ENCODE measurements around the gene ATP4A. TPM values are rescaled to one million over a fixed set of nuclear protein-coding genes. Genes with fewer than 3 reads are reported as not detected.
A peak's percentile ranks its signal among the peaks of the same experiment; 100 is the strongest.

Gene ATP4A
- total RNA-seq, 2 experiments from 2014 or later: not detected

GRCh38 chr19:35565016-35565856 lies 1.8 kb upstream of the ATP4A start:
- H3K4me1 Mint-ChIP-seq: no peaks in the 10 kb centered on the region
- no peaks in the 10 kb centered on the region for H3K9me3 Mint-ChIP-seq (ENCODE audit: low read depth)
- ChIA-PET CTCF (interaction anchor here (1.0 kb wide), 1 partner anchor 9 kb away, joined by 4 read pairs; no protein-coding TSS in a partner anchor), POLR2A (no interaction called here)
- no peak overlapping the region for H3K4me3 Mint-ChIP-seq
- intact Hi-C loops (cut with DNase I, micrococcal nuclease): no loop called here
- no peak for DNase-seq
- peaks cover 39% of the 10 kb centered on the region for H3K27me3 Mint-ChIP-seq
- H3K36me3 Mint-ChIP-seq (ENCODE audit: low read depth): no peaks in the 10 kb centered on the region
- no peak for ATAC-seq
- H3K27ac Mint-ChIP-seq: no peak overlapping the region

- ChIA-PET CTCF (interaction anchor here (0.5 to 1.2 kb wide), 2 partner anchors 19 to 27 kb away, joined by 3 read pairs; no protein-coding TSS in a partner anchor), POLR2A (no interaction called here)
- H3K27me3 Mint-ChIP-seq: peaks cover 48% of the 10 kb centered on the region
- intact Hi-C loops (cut with DNase I, micrococcal nuclease): no loop called here
- ATAC-seq (no peak), DNase-seq (no peak)
- H3K4me1 Mint-ChIP-seq: peaks cover 5% of the 10 kb centered on the region
- no peaks in the 10 kb centered on the region for H3K9me3 Mint-ChIP-seq (ENCODE audit: low read depth)
- H3K27ac Mint-ChIP-seq: no peak overlapping the region
- no peak overlapping the region for H3K4me3 Mint-ChIP-seq
- no peaks in the 10 kb centered on the region for H3K36me3 Mint-ChIP-seq (ENCODE audit: low read depth)
Measured at GRCh38 chr19:35562776-35563175, 682 bp downstream of the ATP4A start.

GRCh38 chr19:35562336-35562735 lies 1.1 kb downstream of the ATP4A start:
- H3K36me3 Mint-ChIP-seq (ENCODE audit: low read depth): no peaks in the 10 kb centered on the region
- peaks cover 5% of the 10 kb centered on the region for H3K4me1 Mint-ChIP-seq
- H3K27ac Mint-ChIP-seq: no peak overlapping the region
- POLR2A ChIA-PET: no interaction called here
- H3K4me3 Mint-ChIP-seq: no peak overlapping the region
- DNase-seq (no peak), ATAC-seq (no peak)
- intact Hi-C loops (cut with DNase I, micrococcal nuclease): no loop called here
- CTCF ChIA-PET: interaction anchor here (1.2 kb wide), 1 partner anchor 20 kb away, joined by 3 read pairs; no protein-coding TSS in a partner anchor
- H3K27me3 Mint-ChIP-seq: peaks cover 49% of the 10 kb centered on the region
- H3K9me3 Mint-ChIP-seq (ENCODE audit: low read depth): no peaks in the 10 kb centered on the region

GRCh38 chr19:35561436-35561835 lies 2.0 kb downstream of the ATP4A start:
- Mint-ChIP-seq H3K27me3 (peaks cover 48% of the 10 kb centered on the region), H3K4me1 (peaks cover 8% of the 10 kb centered on the region), H3K36me3 (ENCODE audit: low read depth) (no peaks in the 10 kb centered on the region), H3K9me3 (ENCODE audit: low read depth) (no peaks in the 10 kb centered on the region), H3K4me3 (no peak overlapping the region), H3K27ac (no peak overlapping the region)
- ChIA-PET POLR2A (no interaction called here), CTCF (interaction anchor here (0.6 kb wide), 1 partner anchor 40 kb away, joined by 4 read pairs; no protein-coding TSS in a partner anchor)
- intact Hi-C loops (cut with DNase I, micrococcal nuclease): no loop called here
- ATAC-seq (no peak), DNase-seq (no peak)

GRCh38 chr19:35560677-35561076 lies 2.8 kb downstream of the ATP4A start:
- no peak for ATAC-seq
- peaks cover 8% of the 10 kb centered on the region for H3K4me1 Mint-ChIP-seq
- intact Hi-C loops (cut with DNase I, micrococcal nuclease): no loop called here

GRCh38 chr19:35560271-35560670 lies 3.2 kb downstream of the ATP4A start:
- H3K27me3 Mint-ChIP-seq: peaks cover 45% of the 10 kb centered on the region
- peaks cover 8% of the 10 kb centered on the region for H3K4me1 Mint-ChIP-seq

More at GRCh38 chr19:35560677-35561076, 2.8 kb downstream of the ATP4A start:
- no peak for DNase-seq
- Mint-ChIP-seq H3K4me3 (no peak overlapping the region), H3K27ac (no peak overlapping the region), H3K9me3 (ENCODE audit: low read depth) (no peaks in the 10 kb centered on the region), H3K27me3 (peaks cover 48% of the 10 kb centered on the region), H3K36me3 (ENCODE audit: low read depth) (no peaks in the 10 kb centered on the region)
- POLR2A ChIA-PET: no interaction called here
- CTCF ChIA-PET: interaction anchor here (0.6 to 0.7 kb wide), 3 partner anchors 41 to 91 kb away, joined by 3 to 4 read pairs (median 4); no protein-coding TSS in a partner anchor

GRCh38 chr19:35559781-35560180 lies 3.7 kb downstream of the ATP4A start:
- ChIA-PET POLR2A (no interaction called here), CTCF (interaction anchor here (3.0 kb wide), 1 partner anchor 11 kb away, joined by 18 read pairs; no protein-coding TSS in a partner anchor)
- ATAC-seq (no peak), DNase-seq (no peak)
- Mint-ChIP-seq H3K27ac (no peak overlapping the region), H3K4me3 (no peak overlapping the region), H3K9me3 (ENCODE audit: low read depth) (no peaks in the 10 kb centered on the region), H3K4me1 (peaks cover 8% of the 10 kb centered on the region), H3K36me3 (ENCODE audit: low read depth) (no peaks in the 10 kb centered on the region), H3K27me3 (peaks cover 44% of the 10 kb centered on the region)
- intact Hi-C loops (cut with DNase I, micrococcal nuclease): no loop called here

More at GRCh38 chr19:35560271-35560670, 3.2 kb downstream of the ATP4A start:
- DNase-seq (no peak), ATAC-seq (no peak)
- POLR2A ChIA-PET: no interaction called here
- Mint-ChIP-seq H3K4me3 (no peak overlapping the region), H3K9me3 (ENCODE audit: low read depth) (no peaks in the 10 kb centered on the region), H3K36me3 (ENCODE audit: low read depth) (no peaks in the 10 kb centered on the region), H3K27ac (no peak overlapping the region)
- CTCF ChIA-PET: interaction anchor here (0.7 to 3.0 kb wide), 2 partner anchors 11 to 91 kb away, joined by 3 to 18 read pairs; no protein-coding TSS in a partner anchor
- intact Hi-C loops (cut with DNase I, micrococcal nuclease): no loop called here

GRCh38 chr19:35559281-35559659 lies 4.2 kb downstream of the ATP4A start:
- ChIA-PET POLR2A (no interaction called here), CTCF (interaction anchor here (3.0 kb wide), 1 partner anchor 10 kb away, joined by 18 read pairs; no protein-coding TSS in a partner anchor)
- Mint-ChIP-seq H3K27ac (no peak overlapping the region), H3K27me3 (peaks cover 44% of the 10 kb centered on the region), H3K4me3 (no peak overlapping the region), H3K36me3 (ENCODE audit: low read depth) (no peaks in the 10 kb centered on the region), H3K9me3 (ENCODE audit: low read depth) (no peaks in the 10 kb centered on the region), H3K4me1 (peaks cover 8% of the 10 kb centered on the region)
- no peak for DNase-seq
- no peak for ATAC-seq
- intact Hi-C loops (cut with DNase I, micrococcal nuclease): no loop called here

GRCh38 chr19:35558400-35559280 lies 4.8 kb downstream of the ATP4A start:
- no peak overlapping the region for H3K27ac Mint-ChIP-seq
- no peaks in the 10 kb centered on the region for H3K36me3 Mint-ChIP-seq (ENCODE audit: low read depth)
- ChIA-PET CTCF (interaction anchor here (0.8 to 3.0 kb wide), 2 partner anchors 10 to 48 kb away, joined by 3 to 18 read pairs; no protein-coding TSS in a partner anchor), POLR2A (interaction anchor here (0.7 kb wide), 1 partner anchor 39 kb away, joined by 3 read pairs; no protein-coding TSS in a partner anchor)
- H3K27me3 Mint-ChIP-seq: peaks cover 44% of the 10 kb centered on the region
- no peak for ATAC-seq
- H3K4me1 Mint-ChIP-seq: peaks cover 8% of the 10 kb centered on the region
- DNase-seq: no peak
- H3K4me3 Mint-ChIP-seq: no peak overlapping the region
- H3K9me3 Mint-ChIP-seq (ENCODE audit: low read depth): no peaks in the 10 kb centered on the region
- intact Hi-C loops (cut with DNase I, micrococcal nuclease): no loop called here

- DNase-seq (peak; percentile 75), ATAC-seq (peak; percentile 78)
- intact Hi-C loops (cut with DNase I, micrococcal nuclease): no loop called here
- peaks cover 8% of the 10 kb centered on the region for H3K4me1 Mint-ChIP-seq
- H3K9me3 Mint-ChIP-seq (ENCODE audit: low read depth): no peaks in the 10 kb centered on the region
- ChIA-PET POLR2A (interaction anchor here (0.7 kb wide), 1 partner anchor 40 kb away, joined by 3 read pairs; no protein-coding TSS in a partner anchor), CTCF (interaction anchor here (0.6 to 3.0 kb wide), 5 partner anchors 9 to 373 kb away, joined by 3 to 18 read pairs (median 3); no protein-coding TSS in a partner anchor)
- H3K27ac Mint-ChIP-seq: no peak overlapping the region
- H3K36me3 Mint-ChIP-seq (ENCODE audit: low read depth): no peaks in the 10 kb centered on the region
- H3K4me3 Mint-ChIP-seq: peak overlapping the region; percentile 63
- peaks cover 38% of the 10 kb centered on the region for H3K27me3 Mint-ChIP-seq
Measured at GRCh38 chr19:35557539-35558399, 5.7 kb downstream of the ATP4A start.

Data from activated CD4-positive, alpha-beta T cell treated with anti-CD3 and anti-CD28 coated beads for 36 hours (primary cell).